MM.1S (cell line): Measurements from ENCODE around the gene BOD1.

ENCODE experiments used
- DNase-seq: peaks from one replicate; pipeline ENCODE4 v3.0.0-alpha.2; 2015
- H2AFZ ChIP-seq: fragments of 300-600 bp; sonication (generic); 2 replicates; pipeline ENCODE4 v1.6.0; 2016; ENCODE audit warnings: antibody characterized with exemption, low read length
- H3F3A ChIP-seq: fragments of 300-600 bp; sonication (generic); 2 replicates; pipeline ENCODE4 v1.6.1; 2016; ENCODE audit warnings: mild to moderate bottlenecking, antibody characterized with exemption, low read length, moderate library complexity, mixed read lengths; ENCODE audit not compliant: insufficient read depth
- H3K27ac ChIP-seq: fragments of 300-600 bp; sonication (generic); 2 replicates; pipeline ENCODE4 v1.5.1; 2016; ENCODE audit warnings: mild to moderate bottlenecking, low read length
- H3K27me3 ChIP-seq: fragments of 300-600 bp; sonication (generic); replicated peaks from 2 replicates; pipeline ENCODE4 v1.6.0; 2016; ENCODE audit warnings: low read length; ENCODE audit not compliant: insufficient read depth
- H3K36me3 ChIP-seq: fragments of 300-600 bp; sonication (generic); replicated peaks from 2 replicates; pipeline ENCODE4 v1.6.1; 2016; ENCODE audit warnings: mild to moderate bottlenecking, low read length, mixed read lengths; ENCODE audit not compliant: insufficient read depth
- H3K4me1 ChIP-seq: fragments of 300-600 bp; sonication (generic); 2 replicates; pipeline ENCODE4 v1.6.1; 2016; ENCODE audit warnings: low read length, mixed read lengths
- H3K4me2 ChIP-seq: fragments of 300-600 bp; sonication (generic); 2 replicates; pipeline ENCODE4 v1.6.0; 2016; ENCODE audit warnings: low read depth, low read length
- H3K4me3 ChIP-seq: fragments of 300-600 bp; sonication (generic); 2 replicates; pipeline ENCODE4 v1.5.1; 2016; ENCODE audit warnings: low read length, mixed read lengths
- H3K79me2 ChIP-seq: fragments of 300-600 bp; sonication (generic); 2 replicates; pipeline ENCODE4 v1.6.1; 2016; ENCODE audit warnings: mixed run types, low read length, mixed read lengths
- H3K9ac ChIP-seq: fragments of 300-600 bp; sonication (generic); 2 replicates; pipeline ENCODE4 v1.6.1; 2016; ENCODE audit warnings: low read length, mixed read lengths
- H3K9me2 ChIP-seq: fragments of 300-600 bp; sonication (generic); replicated peaks from 2 replicates; pipeline ENCODE4 v1.6.1; 2016; ENCODE audit warnings: mild to moderate bottlenecking, low read length, mixed read lengths; ENCODE audit not compliant: insufficient read depth
- H3K9me3 ChIP-seq: fragments of 300-600 bp; sonication (generic); replicated peaks from 2 replicates; pipeline ENCODE4 v1.6.1; 2016; ENCODE audit warnings: mild to moderate bottlenecking, low read length, mixed read lengths; ENCODE audit not compliant: insufficient read depth
- H4K20me1 ChIP-seq: fragments of 300-600 bp; sonication (generic); 2 replicates; pipeline ENCODE4 v1.6.1; 2016; ENCODE audit warnings: mild to moderate bottlenecking, low read length, moderate library complexity, mixed read lengths; ENCODE audit not compliant: insufficient read depth
- CTCF ChIP-seq: fragments of 300-600 bp; sonication (generic); IDR thresholded peaks from 2 replicates; pipeline ENCODE4 v1.5.1; 2016; ENCODE audit warnings: antibody characterized with exemption, low read length, mixed read lengths
- EZH2 ChIP-seq: fragments of 300-600 bp; sonication (generic); optimal IDR thresholded peaks from 2 replicates; pipeline ENCODE3; 2017; ENCODE audit warnings: low read depth, mild to moderate bottlenecking, antibody characterized with exemption, low read length, mixed read lengths
- EZH2phosphoT487 ChIP-seq: fragments of 300-600 bp; sonication (generic); IDR thresholded peaks from 2 replicates; pipeline ENCODE4 v1.6.1; 2018; ENCODE audit warnings: antibody characterized with exemption, low read length

The BOD1 gene

GRCh38 chr5:173563246-173563645 lies 53.2 kb downstream of the BOD1 start:
- H3K4me2 ChIP-seq = no peak overlapping the region
- no peaks in the 10 kb centered on the region for H3K9me2 ChIP-seq
- no peaks in the 10 kb centered on the region for H3K9me3 ChIP-seq
- H3K27me3 ChIP-seq = no peaks in the 10 kb centered on the region
- TF ChIP-seq EZH2phosphoT487 (no peak), EZH2 (no peak), CTCF (no peak)
- no peak overlapping the region for H3K9ac ChIP-seq
- no peak overlapping the region for H3K4me3 ChIP-seq
- DNase-seq = no peak
- H2AFZ ChIP-seq = no peak overlapping the region
- H3K79me2 ChIP-seq = no peaks in the 10 kb centered on the region
- H3K27ac ChIP-seq = no peak overlapping the region
- no peaks in the 10 kb centered on the region for H3F3A ChIP-seq
- no peaks in the 10 kb centered on the region for H3K36me3 ChIP-seq
- no peaks in the 10 kb centered on the region for H3K4me1 ChIP-seq
- no peaks in the 10 kb centered on the region for H4K20me1 ChIP-seq

- no peak overlapping the region for H3K4me3 ChIP-seq
- no peaks in the 10 kb centered on the region for H4K20me1 ChIP-seq
- no peak for DNase-seq
- no peaks in the 10 kb centered on the region for H3K9me2 ChIP-seq
- no peaks in the 10 kb centered on the region for H3K27me3 ChIP-seq
- no peak overlapping the region for H3K27ac ChIP-seq
- no peak overlapping the region for H2AFZ ChIP-seq
- TF ChIP-seq EZH2 = no peak
- TF ChIP-seq CTCF = no peak
- no peak for TF ChIP-seq EZH2phosphoT487
- H3K9me3 ChIP-seq = no peaks in the 10 kb centered on the region
- no peak overlapping the region for H3K9ac ChIP-seq
- H3F3A ChIP-seq = no peaks in the 10 kb centered on the region
- H3K36me3 ChIP-seq = no peaks in the 10 kb centered on the region
- H3K4me1 ChIP-seq = no peaks in the 10 kb centered on the region
- no peaks in the 10 kb centered on the region for H3K79me2 ChIP-seq
- H3K4me2 ChIP-seq = no peak overlapping the region
Measured at GRCh38 chr5:173562451-173562850, 54.0 kb downstream of the BOD1 start.
